Tibial nerve (tissue), 3 donors: ENCODE data around the gene OR2A42.
"Not testable (repeated sequence)": the region's sequence is repeated elsewhere in the genome, so short reads cannot be mapped to it uniquely, and the experiment has no call there.

ENCODE experiments used
- POLR2A ChIP-seq, 2 donors: fragments of 450-650 bp; IDR thresholded peaks; one replicate each; pipeline ENCODE4 v1.6.1; 2017; ENCODE audit warnings: antibody characterized with exemption in 2 of 2, mild to moderate bottlenecking in 2 of 2, moderate library complexity in 2 of 2
- TF ChIP-seq, protein P1 (sequence below), 5 experiments: fragments of 200-600 bp in 3 of 5; fragments of 450-650 bp in 2 of 5; sonication (generic) in 3 of 5; IDR thresholded peaks; one replicate each; pipeline ENCODE4 v1.5.1; 2016 to 2019; ENCODE audit warnings: antibody characterized with exemption in 5 of 5, mild to moderate bottlenecking in 3 of 5, moderate library complexity in 2 of 5

DNA sequence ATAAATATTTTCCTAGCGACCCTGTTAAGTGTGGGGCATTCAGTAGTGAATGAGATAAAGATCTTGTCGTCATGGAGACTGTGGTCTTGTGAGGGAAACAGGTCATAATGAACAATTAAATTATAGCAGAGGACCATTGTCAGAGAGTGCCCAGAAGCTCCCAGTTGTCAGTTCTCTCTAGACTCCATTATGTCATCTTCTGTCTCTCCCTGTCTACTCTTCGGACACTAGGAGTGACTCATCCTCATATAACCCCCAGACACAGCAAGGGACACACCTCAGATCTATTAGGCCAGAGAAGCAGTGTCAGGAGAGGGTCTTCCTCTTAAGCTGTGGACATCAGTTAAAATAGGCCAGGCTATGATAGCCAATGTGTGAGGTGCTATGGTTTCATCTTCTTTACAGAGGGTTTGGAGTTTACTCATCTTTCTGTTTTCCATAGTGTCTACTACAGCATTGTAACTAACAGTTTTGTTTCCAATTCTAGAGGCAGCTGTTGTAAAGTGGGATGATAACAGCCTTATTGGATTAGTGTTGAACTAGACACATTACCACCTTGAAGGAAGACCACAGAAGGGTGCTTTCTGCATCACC is 50.7 kb downstream of the OR2A42 start:
- TF ChIP-seq, protein P1, sequence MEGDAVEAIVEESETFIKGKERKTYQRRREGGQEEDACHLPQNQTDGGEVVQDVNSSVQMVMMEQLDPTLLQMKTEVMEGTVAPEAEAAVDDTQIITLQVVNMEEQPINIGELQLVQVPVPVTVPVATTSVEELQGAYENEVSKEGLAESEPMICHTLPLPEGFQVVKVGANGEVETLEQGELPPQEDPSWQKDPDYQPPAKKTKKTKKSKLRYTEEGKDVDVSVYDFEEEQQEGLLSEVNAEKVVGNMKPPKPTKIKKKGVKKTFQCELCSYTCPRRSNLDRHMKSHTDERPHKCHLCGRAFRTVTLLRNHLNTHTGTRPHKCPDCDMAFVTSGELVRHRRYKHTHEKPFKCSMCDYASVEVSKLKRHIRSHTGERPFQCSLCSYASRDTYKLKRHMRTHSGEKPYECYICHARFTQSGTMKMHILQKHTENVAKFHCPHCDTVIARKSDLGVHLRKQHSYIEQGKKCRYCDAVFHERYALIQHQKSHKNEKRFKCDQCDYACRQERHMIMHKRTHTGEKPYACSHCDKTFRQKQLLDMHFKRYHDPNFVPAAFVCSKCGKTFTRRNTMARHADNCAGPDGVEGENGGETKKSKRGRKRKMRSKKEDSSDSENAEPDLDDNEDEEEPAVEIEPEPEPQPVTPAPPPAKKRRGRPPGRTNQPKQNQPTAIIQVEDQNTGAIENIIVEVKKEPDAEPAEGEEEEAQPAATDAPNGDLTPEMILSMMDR (IDR thresholded peaks at IDR 0.05) = not testable (repeated sequence)
- TF ChIP-seq POLR2A (IDR thresholded peaks at IDR 0.05) = not testable (repeated sequence)
